ENCODE results near the gene GSTA5.
"Not testable (repeated sequence)": the region's sequence is repeated elsewhere in the genome, so short reads cannot be mapped to it uniquely, and the experiment has no call there.

Gene GSTA5

DNA sequence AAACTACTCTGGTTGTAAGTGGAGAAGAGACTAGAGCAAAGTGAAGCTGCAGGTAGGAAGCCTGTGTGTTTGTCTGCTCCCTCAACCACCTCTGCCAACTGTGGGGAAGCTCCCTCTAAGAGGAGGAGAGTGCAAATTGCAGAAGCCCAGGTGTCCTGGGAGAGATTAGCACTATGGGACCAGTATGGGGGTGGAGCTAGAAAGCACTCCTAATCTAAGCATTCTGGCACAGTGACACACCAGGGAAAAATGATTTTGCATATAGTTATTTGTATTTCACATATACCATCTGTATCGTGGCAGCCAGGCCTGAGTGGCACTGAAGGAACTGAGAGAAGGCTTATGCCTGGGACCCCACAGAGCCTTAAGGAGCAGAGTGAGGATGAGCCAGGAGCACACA lies 49.8 kb downstream of the GSTA5 start:
- TF ChIP-seq, protein P1, sequence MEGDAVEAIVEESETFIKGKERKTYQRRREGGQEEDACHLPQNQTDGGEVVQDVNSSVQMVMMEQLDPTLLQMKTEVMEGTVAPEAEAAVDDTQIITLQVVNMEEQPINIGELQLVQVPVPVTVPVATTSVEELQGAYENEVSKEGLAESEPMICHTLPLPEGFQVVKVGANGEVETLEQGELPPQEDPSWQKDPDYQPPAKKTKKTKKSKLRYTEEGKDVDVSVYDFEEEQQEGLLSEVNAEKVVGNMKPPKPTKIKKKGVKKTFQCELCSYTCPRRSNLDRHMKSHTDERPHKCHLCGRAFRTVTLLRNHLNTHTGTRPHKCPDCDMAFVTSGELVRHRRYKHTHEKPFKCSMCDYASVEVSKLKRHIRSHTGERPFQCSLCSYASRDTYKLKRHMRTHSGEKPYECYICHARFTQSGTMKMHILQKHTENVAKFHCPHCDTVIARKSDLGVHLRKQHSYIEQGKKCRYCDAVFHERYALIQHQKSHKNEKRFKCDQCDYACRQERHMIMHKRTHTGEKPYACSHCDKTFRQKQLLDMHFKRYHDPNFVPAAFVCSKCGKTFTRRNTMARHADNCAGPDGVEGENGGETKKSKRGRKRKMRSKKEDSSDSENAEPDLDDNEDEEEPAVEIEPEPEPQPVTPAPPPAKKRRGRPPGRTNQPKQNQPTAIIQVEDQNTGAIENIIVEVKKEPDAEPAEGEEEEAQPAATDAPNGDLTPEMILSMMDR (IDR thresholded peaks at IDR 0.05; ENCODE audit: borderline replicate concordance, insufficient read depth, low read depth, low read length), result no peak
- no peak overlapping the region for H3K4me3 ChIP-seq (ENCODE audit: low read depth, low read length)

DNA sequence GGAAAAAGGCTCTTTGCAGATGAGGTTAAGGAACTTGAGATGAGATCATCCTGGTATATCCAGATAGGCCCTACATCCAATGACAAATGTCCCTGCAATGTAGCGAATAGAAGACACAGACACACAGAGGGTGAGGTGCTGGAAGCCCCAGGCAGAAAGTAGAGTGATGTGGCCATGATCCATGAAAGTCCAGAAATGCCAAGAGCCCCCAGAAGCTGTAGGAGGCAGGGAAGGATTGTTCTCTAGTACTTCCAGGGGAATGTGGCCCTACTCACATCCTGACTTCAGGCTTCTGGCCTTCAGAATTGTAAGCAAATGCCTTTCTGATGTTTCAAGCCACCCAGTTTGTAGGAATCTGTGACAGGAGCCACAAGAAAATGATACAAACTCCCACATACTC lies 51.0 kb downstream of the GSTA5 start:
- H3K4me3 ChIP-seq (ENCODE audit: low read depth, low read length), result not testable (repeated sequence)

DNA sequence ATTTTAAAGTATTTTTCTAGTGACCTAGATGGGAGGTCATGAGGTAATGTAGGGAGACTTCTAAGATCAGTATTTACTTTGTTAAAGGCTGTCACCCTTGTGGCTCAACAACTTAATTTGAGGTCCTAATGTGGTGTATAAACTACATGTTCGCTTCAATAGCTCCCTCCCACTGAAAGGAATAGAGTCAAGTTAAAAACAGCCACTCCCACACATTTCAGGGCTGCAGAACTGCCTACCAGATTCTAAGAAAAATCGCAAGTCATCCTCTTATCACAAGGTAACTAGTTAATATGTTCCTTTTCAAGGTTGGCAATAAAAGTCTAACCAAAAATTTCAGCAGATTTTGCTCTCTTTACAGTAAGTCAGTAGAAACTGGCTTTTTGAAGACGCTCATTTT lies 52.1 kb downstream of the GSTA5 start:
- TF ChIP-seq, protein P1 (IDR thresholded peaks at IDR 0.05; ENCODE audit: borderline replicate concordance, insufficient read depth, low read depth, low read length), result no peak
- no peak overlapping the region for H3K4me3 ChIP-seq (ENCODE audit: low read depth, low read length)

DNA sequence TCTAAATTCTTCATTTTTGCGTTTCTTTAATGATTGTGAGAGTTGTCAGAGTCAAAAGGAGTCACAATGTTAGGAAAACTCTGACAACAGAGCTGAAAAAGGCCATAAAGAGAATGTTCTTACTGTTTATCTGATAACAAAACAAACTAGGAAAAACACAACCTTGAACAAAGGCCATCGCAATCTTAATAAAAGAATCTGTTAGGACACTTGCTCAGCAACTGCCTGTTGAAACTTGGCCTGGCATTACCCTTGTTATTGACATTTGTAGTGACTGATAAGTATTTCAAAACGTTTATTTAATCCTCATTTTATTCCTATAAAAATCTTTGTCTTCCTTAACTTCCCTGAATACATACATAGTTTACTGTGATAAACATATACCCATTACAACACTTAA lies 52.7 kb downstream of the GSTA5 start:
- no peak overlapping the region for H3K4me3 ChIP-seq (ENCODE audit: low read depth, low read length)
- TF ChIP-seq, protein P1 (IDR thresholded peaks at IDR 0.05; ENCODE audit: borderline replicate concordance, insufficient read depth, low read depth, low read length), result no peak

DNA sequence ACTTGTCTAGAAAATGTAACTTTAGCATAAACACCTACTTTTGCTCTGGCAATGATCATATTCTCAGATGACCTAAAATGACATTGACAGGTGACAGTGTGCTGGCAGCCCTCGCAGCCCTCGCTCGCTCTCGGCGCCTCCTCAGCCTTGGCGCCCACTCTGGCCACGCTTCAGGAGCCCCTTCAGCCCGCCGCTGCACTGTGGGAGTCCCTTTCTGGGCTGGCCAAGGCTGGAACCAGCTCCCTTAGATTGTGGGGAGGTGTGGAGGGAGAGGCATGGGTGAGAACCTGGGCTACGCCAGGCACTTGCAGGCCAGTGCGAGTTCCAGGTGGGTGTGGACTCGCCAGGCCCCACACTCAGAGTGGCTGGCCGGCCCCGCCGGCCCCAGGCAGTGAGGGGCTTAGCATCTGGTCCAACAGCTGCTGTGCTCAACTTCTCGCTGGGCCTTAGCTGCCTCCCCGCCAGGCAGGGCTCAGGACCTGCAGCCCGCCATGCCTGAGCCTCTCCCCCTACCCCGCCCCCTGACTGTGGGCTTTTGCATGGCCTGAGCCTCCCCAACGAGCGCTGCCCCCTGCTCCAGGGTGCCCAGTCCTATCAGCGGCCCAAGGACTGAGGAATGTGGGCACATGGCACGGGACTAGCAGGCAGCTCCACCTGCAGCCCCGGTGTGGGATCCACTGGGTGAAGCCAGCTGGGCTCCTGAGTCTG lies 54.2 kb downstream of the GSTA5 start:
- TF ChIP-seq, protein P1 (IDR thresholded peaks at IDR 0.05; ENCODE audit: borderline replicate concordance, insufficient read depth, low read depth, low read length), result no peak
- no peak overlapping the region for H3K4me3 ChIP-seq (ENCODE audit: low read depth, low read length)

DNA sequence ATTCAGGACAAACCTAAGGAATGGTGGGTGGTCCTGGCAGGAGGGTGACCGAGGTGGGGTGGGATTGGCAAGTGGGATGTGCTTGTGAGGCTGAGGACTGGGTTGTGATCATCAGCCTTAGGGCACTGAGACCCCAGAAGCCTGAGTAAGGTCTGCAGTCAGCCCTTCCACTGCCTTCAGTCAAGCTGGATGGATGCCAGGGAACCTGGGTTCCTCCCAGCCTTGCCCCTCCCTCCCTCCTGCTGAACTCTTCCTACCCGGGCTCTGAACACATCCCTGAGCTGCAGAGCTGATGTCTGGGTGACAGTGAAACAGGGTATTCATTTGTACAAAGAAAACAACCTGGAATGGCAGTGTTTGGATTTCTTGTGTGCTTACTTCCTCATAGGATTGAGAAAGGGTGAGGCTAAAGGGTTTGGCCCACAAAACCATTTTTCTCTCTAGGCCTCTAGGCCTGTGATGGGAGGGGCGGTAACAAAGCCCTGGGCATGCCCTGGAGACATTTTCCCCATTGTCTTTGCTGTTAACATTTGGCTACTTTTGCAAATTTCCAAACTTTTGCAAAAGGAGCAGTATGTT lies 57.8 kb downstream of the GSTA5 start:
- H3K4me3 ChIP-seq (ENCODE audit: low read depth, low read length), result not testable (repeated sequence)

DNA sequence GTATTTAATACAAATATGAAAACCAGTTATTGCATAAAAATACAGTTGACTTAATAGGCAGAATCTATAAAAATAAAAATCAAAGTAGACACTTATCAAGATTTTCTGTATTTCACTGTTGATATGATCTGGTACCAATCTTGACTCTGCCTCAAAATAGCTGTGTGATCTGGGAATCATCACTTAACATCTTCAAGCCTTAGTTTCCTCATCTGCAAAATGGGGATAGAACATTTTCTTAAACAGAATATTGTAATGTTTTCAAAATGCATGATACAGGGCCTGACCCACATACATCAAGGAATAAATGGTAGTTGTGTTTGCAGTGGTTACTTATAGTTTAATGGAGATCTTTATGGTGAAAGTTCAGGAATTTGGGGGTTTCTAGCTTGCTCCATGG lies 58.4 kb downstream of the GSTA5 start:
- H3K4me3 ChIP-seq (ENCODE audit: low read depth, low read length), result not testable (repeated sequence)

Measured in GM12875 (cell line).